Esophagus squamous epithelium (tissue), 4 donors: ENCODE measurements around the gene PPM1L.

Experiments used
- POLR2A ChIP-seq, 4 donors: fragments of 450-650 bp; IDR thresholded peaks; one replicate each; pipeline ENCODE4 v1.6.1; 2017; ENCODE audit warnings: antibody characterized with exemption in 4 of 4, mild to moderate bottlenecking in 4 of 4, moderate library complexity in 3 of 4
- TF ChIP-seq, protein P1 (sequence below), 6 experiments: fragments of 450-650 bp in 4 of 6; fragments of 200-600 bp in 2 of 6; sonication (generic) in 2 of 6; IDR thresholded peaks; one replicate each; pipeline ENCODE4 v1.5.1; 2016 to 2019; ENCODE audit warnings: antibody characterized with exemption in 6 of 6, mild to moderate bottlenecking in 4 of 6, moderate library complexity in 4 of 6

DNA sequence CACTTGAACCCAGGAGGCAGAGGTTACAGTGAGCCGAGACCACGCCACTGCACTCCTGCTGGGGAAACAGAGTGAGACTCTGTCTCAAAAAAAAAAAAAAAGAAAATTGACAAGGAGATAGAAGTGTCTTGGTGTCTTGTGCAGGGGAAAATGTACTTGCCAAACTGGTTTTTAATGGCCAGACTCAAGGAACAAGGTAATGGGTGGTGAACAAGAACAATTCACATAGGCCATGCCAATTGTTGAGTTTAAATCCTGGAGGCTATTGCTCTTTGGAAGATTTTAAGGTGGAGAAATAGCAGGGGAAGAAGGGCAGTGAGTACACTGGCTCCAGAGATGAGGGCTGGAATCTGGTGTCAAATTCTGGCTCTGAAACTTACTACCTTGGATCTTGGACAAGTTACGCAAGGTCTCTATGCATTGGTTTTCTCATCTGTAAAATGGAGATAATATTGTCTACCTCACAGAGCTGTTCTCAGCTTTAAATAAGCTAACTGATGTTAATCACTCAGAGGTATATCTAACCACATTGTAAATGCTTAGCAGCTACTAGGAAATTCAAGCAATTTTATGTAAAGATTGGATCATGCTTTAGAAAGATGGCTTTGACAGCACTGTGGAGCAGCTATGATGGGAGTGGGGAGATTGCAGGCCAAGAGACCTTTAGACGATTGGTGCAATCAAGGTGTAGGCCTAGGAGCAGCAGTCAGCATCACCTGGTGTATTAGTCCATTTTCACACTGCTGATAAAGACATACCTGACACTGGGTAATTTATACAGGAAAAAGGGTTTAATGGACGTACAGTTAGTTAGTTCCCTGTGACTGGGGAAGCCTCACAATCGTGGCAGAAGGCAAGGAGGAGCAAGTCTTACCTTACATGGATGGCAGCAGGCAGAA, 270.8 kb downstream of the PPM1L start:
- TF ChIP-seq, protein P1, sequence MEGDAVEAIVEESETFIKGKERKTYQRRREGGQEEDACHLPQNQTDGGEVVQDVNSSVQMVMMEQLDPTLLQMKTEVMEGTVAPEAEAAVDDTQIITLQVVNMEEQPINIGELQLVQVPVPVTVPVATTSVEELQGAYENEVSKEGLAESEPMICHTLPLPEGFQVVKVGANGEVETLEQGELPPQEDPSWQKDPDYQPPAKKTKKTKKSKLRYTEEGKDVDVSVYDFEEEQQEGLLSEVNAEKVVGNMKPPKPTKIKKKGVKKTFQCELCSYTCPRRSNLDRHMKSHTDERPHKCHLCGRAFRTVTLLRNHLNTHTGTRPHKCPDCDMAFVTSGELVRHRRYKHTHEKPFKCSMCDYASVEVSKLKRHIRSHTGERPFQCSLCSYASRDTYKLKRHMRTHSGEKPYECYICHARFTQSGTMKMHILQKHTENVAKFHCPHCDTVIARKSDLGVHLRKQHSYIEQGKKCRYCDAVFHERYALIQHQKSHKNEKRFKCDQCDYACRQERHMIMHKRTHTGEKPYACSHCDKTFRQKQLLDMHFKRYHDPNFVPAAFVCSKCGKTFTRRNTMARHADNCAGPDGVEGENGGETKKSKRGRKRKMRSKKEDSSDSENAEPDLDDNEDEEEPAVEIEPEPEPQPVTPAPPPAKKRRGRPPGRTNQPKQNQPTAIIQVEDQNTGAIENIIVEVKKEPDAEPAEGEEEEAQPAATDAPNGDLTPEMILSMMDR (IDR thresholded peaks at IDR 0.05), result no peak
- no peak for TF ChIP-seq POLR2A (IDR thresholded peaks at IDR 0.05)
